Ishikawa (cell line): Measurements from ENCODE around the gene TRIM2.

Experiments
- CEBPB ChIP-seq: IDR thresholded peaks from 2 replicates; pipeline ENCODE4 v1.6.1; 2012
- CREB1 ChIP-seq: IDR thresholded peaks from 2 replicates; pipeline ENCODE4 v1.6.1; 2012; ENCODE audit warnings: low read depth
- EGR1 ChIP-seq: IDR thresholded peaks from 2 replicates; pipeline ENCODE4 v1.6.1; 2012
- EP300 ChIP-seq: IDR thresholded peaks from 2 replicates; pipeline ENCODE4 v1.6.1; 2012; ENCODE audit warnings: borderline replicate concordance
- FOXM1 ChIP-seq: IDR thresholded peaks from 2 replicates; pipeline ENCODE4 v1.6.1; 2012; ENCODE audit warnings: low read depth, borderline replicate concordance
- NFIC ChIP-seq: IDR thresholded peaks from 2 replicates; pipeline ENCODE4 v1.6.1; 2012
- RAD21 ChIP-seq: IDR thresholded peaks from 2 replicates; pipeline ENCODE4 v1.6.1; 2012; ENCODE audit warnings: low read depth
- TAF1 ChIP-seq: IDR thresholded peaks from 2 replicates; pipeline ENCODE4 v1.6.1; 2012; ENCODE audit warnings: low read depth, mild to moderate bottlenecking
- TCF12 ChIP-seq: IDR thresholded peaks from 2 replicates; pipeline ENCODE4 v1.6.1; 2012; ENCODE audit warnings: low read depth
- TEAD4 ChIP-seq: IDR thresholded peaks from 2 replicates; pipeline ENCODE4 v1.6.1; 2012
- USF1 ChIP-seq: IDR thresholded peaks from 2 replicates; pipeline ENCODE4 v1.6.1; 2012
- YY1 ChIP-seq: IDR thresholded peaks from 2 replicates; pipeline ENCODE4 v1.6.1; 2012; ENCODE audit warnings: low read depth
- ZBTB7A ChIP-seq: IDR thresholded peaks from 2 replicates; pipeline ENCODE4 v1.6.1; 2012; ENCODE audit warnings: low read depth
- TF ChIP-seq, protein P1 (sequence below): IDR thresholded peaks from 2 replicates; pipeline ENCODE4 v1.6.1; 2012; ENCODE audit warnings: low read depth, mild to moderate bottlenecking
- TF ChIP-seq, protein P2 (sequence below): IDR thresholded peaks from 2 replicates; pipeline ENCODE4 v1.6.1; 2012

TRIM2 gene

GRCh38 chr4:153327247-153327646, 123.0 kb downstream of the TRIM2 start:
- TF ChIP-seq USF1 (no peak), EP300 (no peak), EGR1 (no peak), TAF1 (no peak), CEBPB (no peak), FOXM1 (no peak), YY1 (no peak), TEAD4 (no peak), RAD21 (no peak), CREB1 (no peak), TCF12 (no peak), ZBTB7A (no peak), NFIC (no peak)
- TF ChIP-seq, protein P1, sequence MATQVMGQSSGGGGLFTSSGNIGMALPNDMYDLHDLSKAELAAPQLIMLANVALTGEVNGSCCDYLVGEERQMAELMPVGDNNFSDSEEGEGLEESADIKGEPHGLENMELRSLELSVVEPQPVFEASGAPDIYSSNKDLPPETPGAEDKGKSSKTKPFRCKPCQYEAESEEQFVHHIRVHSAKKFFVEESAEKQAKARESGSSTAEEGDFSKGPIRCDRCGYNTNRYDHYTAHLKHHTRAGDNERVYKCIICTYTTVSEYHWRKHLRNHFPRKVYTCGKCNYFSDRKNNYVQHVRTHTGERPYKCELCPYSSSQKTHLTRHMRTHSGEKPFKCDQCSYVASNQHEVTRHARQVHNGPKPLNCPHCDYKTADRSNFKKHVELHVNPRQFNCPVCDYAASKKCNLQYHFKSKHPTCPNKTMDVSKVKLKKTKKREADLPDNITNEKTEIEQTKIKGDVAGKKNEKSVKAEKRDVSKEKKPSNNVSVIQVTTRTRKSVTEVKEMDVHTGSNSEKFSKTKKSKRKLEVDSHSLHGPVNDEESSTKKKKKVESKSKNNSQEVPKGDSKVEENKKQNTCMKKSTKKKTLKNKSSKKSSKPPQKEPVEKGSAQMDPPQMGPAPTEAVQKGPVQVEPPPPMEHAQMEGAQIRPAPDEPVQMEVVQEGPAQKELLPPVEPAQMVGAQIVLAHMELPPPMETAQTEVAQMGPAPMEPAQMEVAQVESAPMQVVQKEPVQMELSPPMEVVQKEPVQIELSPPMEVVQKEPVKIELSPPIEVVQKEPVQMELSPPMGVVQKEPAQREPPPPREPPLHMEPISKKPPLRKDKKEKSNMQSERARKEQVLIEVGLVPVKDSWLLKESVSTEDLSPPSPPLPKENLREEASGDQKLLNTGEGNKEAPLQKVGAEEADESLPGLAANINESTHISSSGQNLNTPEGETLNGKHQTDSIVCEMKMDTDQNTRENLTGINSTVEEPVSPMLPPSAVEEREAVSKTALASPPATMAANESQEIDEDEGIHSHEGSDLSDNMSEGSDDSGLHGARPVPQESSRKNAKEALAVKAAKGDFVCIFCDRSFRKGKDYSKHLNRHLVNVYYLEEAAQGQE = no peak
- TF ChIP-seq, protein P2, sequence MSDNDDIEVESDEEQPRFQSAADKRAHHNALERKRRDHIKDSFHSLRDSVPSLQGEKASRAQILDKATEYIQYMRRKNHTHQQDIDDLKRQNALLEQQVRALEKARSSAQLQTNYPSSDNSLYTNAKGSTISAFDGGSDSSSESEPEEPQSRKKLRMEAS = no peak

GRCh38 chr4:153332936-153333335, 128.7 kb downstream of the TRIM2 start:
- TF ChIP-seq EGR1 = no peak
- no peak for TF ChIP-seq YY1
- TF ChIP-seq USF1 = no peak
- TF ChIP-seq NFIC = no peak
- TF ChIP-seq, protein P1 = no peak
- no peak for TF ChIP-seq CEBPB
- no peak for TF ChIP-seq RAD21
- no peak for TF ChIP-seq ZBTB7A
- no peak for TF ChIP-seq FOXM1
- no peak for TF ChIP-seq TCF12
- no peak for TF ChIP-seq TEAD4
- TF ChIP-seq, protein P2 = no peak
- TF ChIP-seq EP300 = no peak
- no peak for TF ChIP-seq CREB1
- no peak for TF ChIP-seq TAF1

DNA sequence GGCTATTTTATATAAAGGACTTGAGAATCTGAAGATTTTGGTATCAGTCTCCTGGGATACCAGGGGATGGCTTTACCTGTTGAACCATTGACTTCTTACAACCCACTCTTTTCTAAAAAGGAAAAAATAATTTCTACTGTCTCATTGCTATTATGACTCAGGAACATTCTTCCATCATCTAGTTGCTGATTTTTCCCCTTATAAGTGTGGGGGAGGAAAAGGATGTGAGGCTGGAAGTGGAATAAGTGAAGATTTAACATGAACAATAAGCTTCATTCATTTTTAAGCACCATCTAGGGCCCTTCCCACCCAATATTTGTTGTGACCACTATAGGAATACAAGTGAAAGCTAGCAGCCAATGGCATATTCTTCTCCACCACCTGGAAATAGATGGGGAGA, 129.6 kb downstream of the TRIM2 start:
- TF ChIP-seq, protein P2 = no peak
- no peak for TF ChIP-seq FOXM1

DNA sequence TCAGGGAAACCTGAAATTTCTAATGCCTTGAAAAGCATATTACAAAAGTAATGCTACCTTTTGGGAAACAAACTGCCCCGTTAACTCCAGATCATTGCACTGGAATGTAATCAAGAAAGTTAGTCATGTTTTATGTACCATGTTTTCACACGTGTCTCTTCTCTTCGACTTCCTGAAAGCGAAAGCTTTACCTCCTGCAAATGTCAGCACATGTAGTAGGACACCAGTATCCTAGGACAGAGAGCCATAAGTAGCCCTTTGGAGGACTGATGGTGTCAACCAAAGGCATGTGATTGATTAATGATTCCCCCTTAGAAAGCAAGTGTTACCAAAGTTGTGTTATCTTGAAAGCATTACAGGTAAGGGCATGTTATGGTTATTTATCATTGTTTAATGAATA, 131.4 kb downstream of the TRIM2 start:
- TF ChIP-seq ZBTB7A = no peak
- no peak for TF ChIP-seq CEBPB
- no peak for TF ChIP-seq TEAD4
- no peak for TF ChIP-seq TAF1
- TF ChIP-seq, protein P1 = no peak
- TF ChIP-seq USF1 = no peak
- TF ChIP-seq EGR1 = no peak
- no peak for TF ChIP-seq TCF12
- no peak for TF ChIP-seq NFIC
- TF ChIP-seq CREB1 = no peak
